H9 (cell line): Measurements from ENCODE around the gene R3HDM4. TPM values are rescaled to one million over a fixed set of nuclear protein-coding genes. Genes with fewer than 3 reads are reported as not detected.

ENCODE experiments used
- DNase-seq: peaks from one replicate; pipeline ENCODE4 v3.0.0-alpha.2; 2017
- H2AFZ ChIP-seq: one replicate; pipeline ENCODE4 v1.6.1; 2013; ENCODE audit warnings: mild to moderate bottlenecking, low read length, control low read depth, moderate library complexity
- H2AK5ac ChIP-seq: 2 replicates; pipeline ENCODE4 v1.6.1; 2013; ENCODE audit warnings: low read length, control low read depth, mixed read lengths; ENCODE audit not compliant: insufficient read length
- H2BK120ac ChIP-seq: one replicate; pipeline ENCODE4 v1.6.1; 2013; ENCODE audit warnings: low read depth, mild to moderate bottlenecking, low read length, control low read depth, inconsistent platforms; ENCODE audit not compliant: poor library complexity, severe bottlenecking
- H2BK12ac ChIP-seq: 2 replicates; pipeline ENCODE4 v1.6.1; 2013; ENCODE audit warnings: low read length, control low read depth, mixed read lengths, low read depth; ENCODE audit not compliant: insufficient read length
- H2BK15ac ChIP-seq: 2 replicates; pipeline ENCODE4 v1.6.1; 2013; ENCODE audit warnings: low read depth, low read length, control low read depth
- H2BK20ac ChIP-seq: one replicate; pipeline ENCODE4 v1.6.1; 2013; ENCODE audit warnings: low read depth, mild to moderate bottlenecking, low read length, control low read depth, inconsistent platforms; ENCODE audit not compliant: poor library complexity, severe bottlenecking
- H2BK5ac ChIP-seq: 2 replicates; pipeline ENCODE4 v1.6.1; 2013; ENCODE audit warnings: low read length, control low read depth, mixed read lengths; ENCODE audit not compliant: insufficient read length
- H3K14ac ChIP-seq: 2 replicates; pipeline ENCODE4 v1.6.1; 2013; ENCODE audit warnings: low read length, control low read depth; ENCODE audit not compliant: insufficient read depth
- H3K18ac ChIP-seq: 2 replicates; pipeline ENCODE4 v1.6.1; 2013; ENCODE audit warnings: low read depth, mild to moderate bottlenecking, mixed read lengths, low read length, control low read depth; ENCODE audit not compliant: insufficient read length
- H3K23ac ChIP-seq: 2 replicates; pipeline ENCODE4 v1.6.1; 2013; ENCODE audit warnings: low read length, control low read depth, mixed read lengths, low read depth; ENCODE audit not compliant: insufficient read length
- H3K23me2 ChIP-seq: 2 replicates; pipeline ENCODE4 v1.6.1; 2013; ENCODE audit warnings: low read depth, mild to moderate bottlenecking, mixed read lengths, low read length, control low read depth; ENCODE audit not compliant: insufficient read length, poor library complexity, severe bottlenecking
- H3K27ac ChIP-seq: 2 replicates; pipeline ENCODE4 v1.5.1; 2013; ENCODE audit warnings: low read length, control low read depth, mixed read lengths, low read depth; ENCODE audit not compliant: insufficient read length
- H3K27me3 ChIP-seq: 2 replicates; pipeline ENCODE4 v1.6.1; 2013; ENCODE audit warnings: low read length, control low read depth, inconsistent platforms; ENCODE audit not compliant: insufficient read depth
- H3K4ac ChIP-seq: 2 replicates; pipeline ENCODE4 v1.6.1; 2013; ENCODE audit warnings: low read depth, mild to moderate bottlenecking, control low read depth, inconsistent platforms, low read length, moderate library complexity
- H3K4me1 ChIP-seq: 2 replicates; pipeline ENCODE4 v1.6.1; 2013; ENCODE audit warnings: low read length, control low read depth, inconsistent platforms; ENCODE audit not compliant: insufficient read depth
- H3K4me2 ChIP-seq: 2 replicates; pipeline ENCODE4 v1.6.1; 2013; ENCODE audit warnings: low read length, control low read depth, mixed read lengths; ENCODE audit not compliant: insufficient read length, insufficient read depth
- H3K56ac ChIP-seq: 2 replicates; pipeline ENCODE4 v1.6.1; 2013; ENCODE audit warnings: low read depth, mild to moderate bottlenecking, mixed read lengths, low read length, control low read depth; ENCODE audit not compliant: insufficient read length
- H3K79me1 ChIP-seq: 2 replicates; pipeline ENCODE4 v1.6.1; 2013; ENCODE audit warnings: low read depth, mild to moderate bottlenecking, moderate library complexity, low read length, control low read depth, inconsistent platforms; ENCODE audit not compliant: insufficient read depth, poor library complexity, severe bottlenecking
- H3K79me2 ChIP-seq: 2 replicates; pipeline ENCODE4 v1.6.1; 2013; ENCODE audit warnings: low read length, control low read depth, inconsistent platforms; ENCODE audit not compliant: insufficient read depth
- H3K9ac ChIP-seq: 2 replicates; pipeline ENCODE4 v1.6.1; 2013; ENCODE audit warnings: low read length, control low read depth, mixed read lengths; ENCODE audit not compliant: insufficient read length; ENCODE audit errors: extremely low read depth
- H3K9me3 ChIP-seq: one replicate; pipeline ENCODE4 v1.6.1; 2013; ENCODE audit warnings: low read depth, low read length, inconsistent platforms; ENCODE audit not compliant: control insufficient read depth
- H3T11ph ChIP-seq: one replicate; pipeline ENCODE4 v1.6.1; 2013; ENCODE audit warnings: mild to moderate bottlenecking, low read length, control low read depth, inconsistent platforms
- H4K20me1 ChIP-seq: one replicate; pipeline ENCODE4 v1.6.1; 2013; ENCODE audit not compliant: control insufficient read depth, insufficient read length, insufficient read depth
- H4K5ac ChIP-seq: 2 replicates; pipeline ENCODE4 v1.6.1; 2013; ENCODE audit warnings: low read depth, mild to moderate bottlenecking, mixed read lengths, low read length, control low read depth; ENCODE audit not compliant: insufficient read length
- H4K8ac ChIP-seq: replicated peaks from 2 replicates; pipeline ENCODE4 v1.6.1; 2013; ENCODE audit warnings: low read length, control low read depth, mixed read lengths, low read depth; ENCODE audit not compliant: insufficient read length
- H4K91ac ChIP-seq: 2 replicates; pipeline ENCODE4 v1.6.1; 2013; ENCODE audit warnings: low read depth, mild to moderate bottlenecking, moderate library complexity, mixed read lengths, low read length, control low read depth; ENCODE audit not compliant: insufficient read length
- H3K27ac Mint-ChIP-seq, 3 experiments: 2 replicates in 2 of 3; 3 replicates in 1 of 3; pipeline ENCODE4 v1.8.0; 2020 to 2021; ENCODE audit warnings: mixed read lengths in 3 of 3, mild to moderate bottlenecking in 1 of 3, moderate library complexity in 1 of 3
- H3K27me3 Mint-ChIP-seq: 2 replicates; pipeline ENCODE4 v1.8.0; 2021; ENCODE audit warnings: low read depth, mild to moderate bottlenecking, moderate library complexity, mixed read lengths
- H3K36me3 Mint-ChIP-seq, 3 experiments: 2 replicates in 2 of 3; 3 replicates in 1 of 3; pipeline ENCODE4 v1.8.0; 2020 to 2021; ENCODE audit warnings: low read depth in 3 of 3, mixed read lengths in 3 of 3; ENCODE audit not compliant: insufficient read depth in 1 of 3
- H3K4me1 Mint-ChIP-seq, 2 experiments: 2 replicates each; pipeline ENCODE4 v1.8.0; 2020; ENCODE audit warnings: mixed read lengths in 2 of 2
- H3K4me3 Mint-ChIP-seq, 2 experiments: 2 replicates in 1 of 2; 3 replicates in 1 of 2; pipeline ENCODE4 v1.8.0; 2020 to 2021; ENCODE audit warnings: mild to moderate bottlenecking in 2 of 2, mixed read lengths in 2 of 2, moderate library complexity in 1 of 2
- H3K9me3 Mint-ChIP-seq, 2 experiments: 2 replicates in 1 of 2; 3 replicates in 1 of 2; pipeline ENCODE4 v1.8.0; 2020; ENCODE audit warnings: mild to moderate bottlenecking in 2 of 2, mixed read lengths in 2 of 2, moderate library complexity in 1 of 2
- CTCF ChIP-seq: fragments of 200-600 bp; sonication (generic); conservative IDR thresholded peaks from 3 replicates; pipeline ENCODE4 v1.8.0; 2021; ENCODE audit warnings: antibody characterized with exemption, mild to moderate bottlenecking
- WGBS: extraction: QIAGEN DNeasy Blood & Tissue Kit; methylation state at CpG from one replicate; pipeline ENCODE4 v1.1.7; 2013; ENCODE audit warnings: missing lambda C conversion rate, low lambda C conversion rate, mixed read lengths; ENCODE audit not compliant: insufficient read length; ENCODE audit errors: extremely low coverage; 5-methylcytosine and 5-hydroxymethylcytosine counted together
- total RNA-seq: library from RNA; stranded (reverse); gene quantifications from 2 replicates; pipeline ENCODE4 v1.2.1, GENCODE V29; 2021

R3HDM4 gene
- total RNA-seq, 1 experiment from 2014 or later: 66.4 TPM

GRCh38 chr19:926323-926588 is 13.2 kb upstream of the R3HDM4 start:
- H3K27ac Mint-ChIP-seq: no peak overlapping the region

More at GRCh38 chr19:926323-926588, 13.2 kb upstream of the R3HDM4 start:
- H3K9ac ChIP-seq: no peak overlapping the region
- no peak overlapping the region for H2AK5ac ChIP-seq
- 0 out of 2 replicates have a peak overlapping the region, but pooled peaks have one; percentile 17 for H3K14ac ChIP-seq
- no peak for TF ChIP-seq CTCF
- no peak overlapping the region for H3K4ac ChIP-seq
- H4K91ac ChIP-seq: no peak overlapping the region
- no peak overlapping the region for H3K23ac ChIP-seq
- peak overlapping the region; percentile 35 for H3K4me2 ChIP-seq
- H2BK120ac ChIP-seq: no peak overlapping the region
- no peak overlapping the region for H3K56ac ChIP-seq
- H3K18ac ChIP-seq: no peak overlapping the region
- Mint-ChIP-seq H3K27me3 (peaks cover 15% of the 10 kb centered on the region), H3K4me3 (peak overlapping the region; percentile 78 to 81), H3K4me1 (peaks cover 5 to 16% of the 10 kb centered on the region in 2 experiments), H3K36me3 (peaks cover 7 to 21% (median 19%) of the 10 kb centered on the region in 3 experiments), H3K9me3 (no peaks in the 10 kb centered on the region)
- H3K27me3 ChIP-seq: peaks cover 2% of the 10 kb centered on the region; the same call in 1 of the 2 replicates
- no CpG with 5 or more reads among the region's 21 CpGs for WGBS
- H3K23me2 ChIP-seq: peaks cover 3% of the 10 kb centered on the region
- H2BK20ac ChIP-seq: no peak overlapping the region
- no peak overlapping the region for H4K5ac ChIP-seq
- no peak overlapping the region for H2BK15ac ChIP-seq
- no peak overlapping the region for H2BK12ac ChIP-seq
- H4K20me1 ChIP-seq: no peaks in the 10 kb centered on the region
- DNase-seq: no peak
- no peak overlapping the region for H2BK5ac ChIP-seq
- H3K27ac ChIP-seq: no peak overlapping the region
- no peaks in the 10 kb centered on the region for H3K79me1 ChIP-seq
- H2AFZ ChIP-seq: no peak overlapping the region
- no peak overlapping the region for H3T11ph ChIP-seq
- no peaks in the 10 kb centered on the region for H3K4me1 ChIP-seq
- H3K79me2 ChIP-seq: no peaks in the 10 kb centered on the region; the same call in 1 of the 2 replicates
- no peak overlapping the region for H4K8ac ChIP-seq
- H3K9me3 ChIP-seq: no peaks in the 10 kb centered on the region
